Measurements from ENCODE around the gene SLX4IP. TPM values are rescaled to one million over a fixed set of nuclear protein-coding genes. Genes with fewer than 3 reads are reported as not detected.

SLX4IP gene
- polyA plus RNA-seq, 3 donors = 0.76 to 2.5 (median 1.1) TPM

GRCh38 chr20:10520528-10520927 lies 85.4 kb downstream of the SLX4IP start:
- no peak for TF ChIP-seq CTCF (IDR thresholded peaks at IDR 0.05)

GRCh38 chr20:10521068-10521831 lies 86.1 kb downstream of the SLX4IP start:
- intact Hi-C loops (cut with micrococcal nuclease) = loop anchor here in 1 of 2 donors (10.0 kb wide), 1 partner anchor 46 kb away; no protein-coding TSS in a partner anchor
- no peak for DNase-seq
- no peak for TF ChIP-seq CTCF (IDR thresholded peaks at IDR 0.05)
- Histone ChIP-seq H4K20me1 (ENCODE audit: insufficient read depth, low read length) (no peaks in the 10 kb centered on the region), H3K36me3 (replicated peaks in 1 of 2; ENCODE audit: control insufficient read depth in 1 of 2, insufficient read depth in 2 of 2, low read length in 2 of 2) (no peaks in the 10 kb centered on the region), H3K4me2 (replicated peaks; ENCODE audit: extremely low read depth, low read length, poor library complexity, severe bottlenecking) (no peak overlapping the region), H3K27ac (ENCODE audit: low read depth in 1 of 2, low read length in 2 of 2) (no peak overlapping the region), H3K4me1 (ENCODE audit: control insufficient read depth in 1 of 2, insufficient read depth in 2 of 2, low read length in 2 of 2) (peaks cover 8 to 10% of the 10 kb centered on the region in 2 donors), H3K27me3 (ENCODE audit: control insufficient read depth in 2 of 2, insufficient read depth in 2 of 2, low read length in 2 of 2) (no peaks in the 10 kb centered on the region), H3K9ac (ENCODE audit: insufficient read depth, low read length, poor library complexity, severe bottlenecking) (no peak overlapping the region), H3K79me2 (ENCODE audit: insufficient read depth, low read length) (no peaks in the 10 kb centered on the region), H2AFZ (ENCODE audit: insufficient read depth, low read depth, low read length, poor library complexity, severe bottlenecking) (no peak overlapping the region), H3K4me3 (replicated peaks in 1 of 3; ENCODE audit: low read depth in 2 of 3, low read length in 3 of 3) (no peak overlapping the region), H3K9me3 (replicated peaks in 1 of 2; ENCODE audit: control insufficient read depth in 1 of 2, insufficient read depth in 1 of 2, low read length in 2 of 2) (no peaks in the 10 kb centered on the region)
- peak overlapping the region in 3 of 7 donors; percentile 1 to 50 (median 17) for H3K27ac Mint-ChIP-seq
- H3K9me3 Mint-ChIP-seq = peaks cover 0 to 2% (median 0%) of the 10 kb centered on the region in 7 donors
- no peaks in the 10 kb centered on the region for H3K27me3 Mint-ChIP-seq (ENCODE audit: low read depth in 3 of 3)
- 63% methylated on average over 1 of the region's 5 CpGs for whole genome bisulfite sequencing (ENCODE audit: insufficient coverage)
- H3K4me3 Mint-ChIP-seq = no peak overlapping the region
- peaks cover 14 to 16% of the 10 kb centered on the region in 2 donors for H3K36me3 Mint-ChIP-seq
- peaks cover 18% of the 10 kb centered on the region for H3K4me1 Mint-ChIP-seq

More at GRCh38 chr20:10520528-10520927, 85.4 kb downstream of the SLX4IP start:
- Mint-ChIP-seq H3K27ac (no peak overlapping the region), H3K9me3 (peaks cover 0 to 2% (median 0%) of the 10 kb centered on the region in 7 donors), H3K27me3 (ENCODE audit: low read depth in 3 of 3) (no peaks in the 10 kb centered on the region), H3K4me3 (no peak overlapping the region), H3K4me1 (peaks cover 18% of the 10 kb centered on the region), H3K36me3 (peaks cover 9 to 10% of the 10 kb centered on the region in 2 donors)
- intact Hi-C loops (cut with micrococcal nuclease) = loop anchor here in 1 of 2 donors (10.0 kb wide), 1 partner anchor 46 kb away; no protein-coding TSS in a partner anchor
- H3K27me3 ChIP-seq (ENCODE audit: control insufficient read depth in 2 of 2, insufficient read depth in 2 of 2, low read length in 2 of 2) = no peaks in the 10 kb centered on the region
- peaks cover 8 to 10% of the 10 kb centered on the region in 2 donors for H3K4me1 ChIP-seq (ENCODE audit: control insufficient read depth in 1 of 2, insufficient read depth in 2 of 2, low read length in 2 of 2)
- peaks cover 6% of the 10 kb centered on the region for H3K79me2 ChIP-seq (ENCODE audit: insufficient read depth, low read length)
- no peak overlapping the region for H3K27ac ChIP-seq (ENCODE audit: low read depth in 1 of 2, low read length in 2 of 2)
- H3K4me3 ChIP-seq (replicated peaks in 1 of 3; ENCODE audit: low read depth in 2 of 3, low read length in 3 of 3) = no peak overlapping the region
- DNase-seq = no peak
- no peak overlapping the region for H2AFZ ChIP-seq (ENCODE audit: insufficient read depth, low read depth, low read length, poor library complexity, severe bottlenecking)
- H3K9ac ChIP-seq (ENCODE audit: insufficient read depth, low read length, poor library complexity, severe bottlenecking) = no peak overlapping the region
- no peaks in the 10 kb centered on the region for H4K20me1 ChIP-seq (ENCODE audit: insufficient read depth, low read length)
- no peak overlapping the region for H3K4me2 ChIP-seq (replicated peaks; ENCODE audit: extremely low read depth, low read length, poor library complexity, severe bottlenecking)
- no peaks in the 10 kb centered on the region for H3K9me3 ChIP-seq (replicated peaks in 1 of 2; ENCODE audit: control insufficient read depth in 1 of 2, insufficient read depth in 1 of 2, low read length in 2 of 2)
- no peaks in the 10 kb centered on the region for H3K36me3 ChIP-seq (replicated peaks in 1 of 2; ENCODE audit: control insufficient read depth in 1 of 2, insufficient read depth in 2 of 2, low read length in 2 of 2)

Measured in CD14-positive monocyte (primary cell).